Panc1 (cell line): ENCODE measurements around the gene ZNF407.

Experiments used
- SIN3A ChIP-seq: IDR thresholded peaks from 2 replicates; pipeline ENCODE4 v1.6.1; 2012; ENCODE audit warnings: low read depth, mild to moderate bottlenecking, low read length, moderate library complexity, borderline replicate concordance; ENCODE audit not compliant: insufficient read depth
- TF ChIP-seq, protein P1 (sequence below): fragments of 450-650 bp; IDR thresholded peaks from 2 replicates; pipeline ENCODE4 v1.5.1; 2017; ENCODE audit warnings: mild to moderate bottlenecking

DNA sequence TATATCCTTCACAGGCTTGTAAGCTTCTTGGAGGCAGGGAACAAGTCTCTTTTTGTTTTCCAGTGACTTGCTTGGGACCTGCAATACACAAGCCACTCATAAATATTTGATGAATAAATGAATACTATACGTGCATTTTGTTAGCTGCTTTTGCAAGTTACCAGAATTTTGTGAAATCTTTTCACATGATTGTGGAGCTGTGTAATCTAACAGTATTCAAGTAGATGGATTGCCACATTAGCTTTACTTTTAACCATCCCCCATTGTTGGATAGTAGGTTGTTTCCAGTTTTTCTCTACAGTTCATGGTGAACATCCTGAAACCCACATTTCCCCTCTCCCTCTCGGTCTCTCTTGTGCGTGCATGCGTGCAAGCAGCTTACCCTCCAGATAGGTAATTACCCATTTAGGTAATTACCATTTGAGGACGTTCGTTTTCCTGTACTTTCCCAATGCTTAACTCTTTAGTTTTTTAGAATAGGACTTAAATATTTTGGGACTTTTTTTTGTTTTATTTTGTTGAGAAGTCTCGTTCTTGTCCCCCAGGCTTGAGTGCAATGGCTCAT lies 12.5 kb downstream of the ZNF407 start:
- TF ChIP-seq, protein P1, sequence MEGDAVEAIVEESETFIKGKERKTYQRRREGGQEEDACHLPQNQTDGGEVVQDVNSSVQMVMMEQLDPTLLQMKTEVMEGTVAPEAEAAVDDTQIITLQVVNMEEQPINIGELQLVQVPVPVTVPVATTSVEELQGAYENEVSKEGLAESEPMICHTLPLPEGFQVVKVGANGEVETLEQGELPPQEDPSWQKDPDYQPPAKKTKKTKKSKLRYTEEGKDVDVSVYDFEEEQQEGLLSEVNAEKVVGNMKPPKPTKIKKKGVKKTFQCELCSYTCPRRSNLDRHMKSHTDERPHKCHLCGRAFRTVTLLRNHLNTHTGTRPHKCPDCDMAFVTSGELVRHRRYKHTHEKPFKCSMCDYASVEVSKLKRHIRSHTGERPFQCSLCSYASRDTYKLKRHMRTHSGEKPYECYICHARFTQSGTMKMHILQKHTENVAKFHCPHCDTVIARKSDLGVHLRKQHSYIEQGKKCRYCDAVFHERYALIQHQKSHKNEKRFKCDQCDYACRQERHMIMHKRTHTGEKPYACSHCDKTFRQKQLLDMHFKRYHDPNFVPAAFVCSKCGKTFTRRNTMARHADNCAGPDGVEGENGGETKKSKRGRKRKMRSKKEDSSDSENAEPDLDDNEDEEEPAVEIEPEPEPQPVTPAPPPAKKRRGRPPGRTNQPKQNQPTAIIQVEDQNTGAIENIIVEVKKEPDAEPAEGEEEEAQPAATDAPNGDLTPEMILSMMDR = no peak
- TF ChIP-seq SIN3A = no peak
